ENCODE measurements around the gene OSER1. TPM values are rescaled to one million over a fixed set of nuclear protein-coding genes. Genes with fewer than 3 reads are reported as not detected.

OSER1 gene
- total and polyA plus RNA-seq, 9 of the 15 experiments (the other 6 are each of a cell fraction or from before 2014, with no cell fraction given), result 15.5 to 57.3 (median 19.9) TPM

DNA sequence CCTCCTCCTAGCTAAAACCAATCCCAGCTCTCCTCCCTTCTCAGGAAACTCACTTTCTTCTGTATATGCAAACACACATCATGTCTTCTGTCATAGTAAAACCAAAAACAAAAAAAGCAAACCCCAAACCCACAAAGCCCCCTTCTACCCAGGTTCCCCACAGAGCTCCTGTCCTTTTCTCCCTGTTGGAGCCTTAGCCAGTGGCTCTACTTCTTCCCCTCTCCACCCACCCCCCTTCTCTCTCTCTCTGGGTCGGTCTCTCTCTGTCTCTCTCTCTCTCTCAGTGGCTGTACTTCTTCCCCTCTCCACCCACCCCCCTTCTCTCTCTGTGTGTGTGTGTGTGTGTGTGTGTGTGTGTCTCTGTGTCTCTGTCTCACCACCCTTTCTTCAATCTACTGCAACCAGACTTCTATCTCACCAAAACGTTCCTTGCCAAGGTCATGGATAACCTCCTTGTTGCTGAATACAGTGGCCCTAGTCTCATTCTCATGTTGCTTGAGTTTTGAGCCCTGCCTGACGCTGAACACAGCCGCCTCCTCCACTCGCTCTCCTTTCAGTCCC, 8.7 kb upstream of the OSER1 start:
- no peak for FAIRE-seq
- Histone ChIP-seq H3K4me1 (replicated peaks in 1 of 2; ENCODE audit: control insufficient read depth in 2 of 2, insufficient read depth in 2 of 2, low read length in 2 of 2) (peaks cover 4 to 11% of the 10 kb centered on the region in 2 experiments; a peak in 4 of 5 replicates), H3K9me1 (ENCODE audit: control insufficient read depth, insufficient read depth, low read length) (no peaks in the 10 kb centered on the region), H3K9me3 (replicated peaks; ENCODE audit: control insufficient read depth, insufficient read depth, low read depth, low read length) (no peaks in the 10 kb centered on the region), H3K4me3 (no peak overlapping the region), H3K4me2 (ENCODE audit: insufficient read depth, low read length) (no peak overlapping the region), H3K27ac (ENCODE audit: extremely low read depth, low read depth, low read length) (no peak overlapping the region), H3K27me3 (ENCODE audit: control insufficient read depth in 2 of 2, insufficient read depth in 2 of 2, low read length in 2 of 2) (peaks cover 0 to 11% of the 10 kb centered on the region in 2 experiments; a peak in 2 of 5 replicates), H3K9ac (ENCODE audit: insufficient read depth in 1 of 2, low read depth in 2 of 2, low read length in 2 of 2) (no peak overlapping the region), H3K79me2 (ENCODE audit: control insufficient read depth, insufficient read depth, low read length) (no peaks in the 10 kb centered on the region), H3K36me3 (ENCODE audit: control insufficient read depth, insufficient read depth, low read length) (no peaks in the 10 kb centered on the region), H2AFZ (ENCODE audit: low read depth, low read length) (no peak overlapping the region), H4K20me1 (replicated peaks; ENCODE audit: control insufficient read depth, insufficient read depth, low read length) (peaks cover 11% of the 10 kb centered on the region)
- intact Hi-C loops (cut with micrococcal nuclease) (loop anchor here (5.0 kb wide), 2 partner anchors 393 to 513 kb away; no protein-coding TSS in a partner anchor), in situ Hi-C loops (cut with MboI) (loop anchor here (5.0 to 10.0 kb wide), 3 partner anchors 93 to 386 kb away; partner anchors contain the start of gene FITM2)
- 13% methylated on average over 4 of the region's 5 CpGs for WGBS (ENCODE audit: insufficient coverage, low coverage, missing lambda C conversion rate)
- POLR2A ChIA-PET, result interaction anchor here (0.6 to 1.2 kb wide), 3 partner anchors 9 to 295 kb away, joined by 3 to 6 read pairs (median 3); partner anchors contain the start of gene OSER1
- no peak for ATAC-seq
- CTCF ChIA-PET (ENCODE audit: low intra/inter-chr PET ratio), result interaction anchor here (6.3 kb wide), 1 partner anchor 167 kb away, joined by 79 read pairs; no protein-coding TSS in a partner anchor
- DNase-seq (ENCODE audit: extremely low read depth in 1 of 4, low spot score in 3 of 4), result peak in 1 of 4 experiments; percentile 14
- TF ChIP-seq ZKSCAN1 (IDR thresholded peaks at IDR 0.05; ENCODE audit: low read depth, low read length) (no peak), SRF (CRISPR knock-in tag; IDR thresholded peaks at IDR 0.05) (no peak), PTRF (tag; IDR thresholded peaks at IDR 0.05) (no peak), BRCA1 (IDR thresholded peaks at IDR 0.05) (no peak), BRCA1 (CRISPR knock-in tag; IDR thresholded peaks at IDR 0.05) (no peak), ARID2 (IDR thresholded peaks at IDR 0.05) (no peak), ZNF75A (CRISPR knock-in tag; IDR thresholded peaks at IDR 0.05) (no peak), DMBX1 (CRISPR knock-in tag; IDR thresholded peaks at IDR 0.05; ENCODE audit: borderline replicate concordance) (no peak), SMC3 (conservative IDR thresholded peaks at IDR 0.05; ENCODE audit: insufficient read depth, low read depth, low read length) (no peak), FOSL1 (tag; conservative IDR thresholded peaks at IDR 0.05) (no peak), MCM7 (IDR thresholded peaks at IDR 0.05) (no peak), XRCC3 (IDR thresholded peaks at IDR 0.05) (no peak), TCF7L2 (IDR thresholded peaks at IDR 0.05; ENCODE audit: low read depth, low read length) (no peak), ZNF79 (CRISPR knock-in tag; IDR thresholded peaks at IDR 0.05; ENCODE audit: low read depth) (no peak), HSF4 (CRISPR knock-in tag; IDR thresholded peaks at IDR 0.05; ENCODE audit: borderline replicate concordance) (no peak), CREM (IDR thresholded peaks at IDR 0.05; ENCODE audit: low read depth) (no peak), CHAMP1 (IDR thresholded peaks at IDR 0.05) (no peak), CBX2 (IDR thresholded peaks at IDR 0.05; ENCODE audit: insufficient read depth, low read length, poor library complexity, severe bottlenecking) (no peak), ZNF263 (CRISPR knock-in tag; IDR thresholded peaks at IDR 0.05; ENCODE audit: borderline replicate concordance) (no peak)
- TF ChIP-seq, protein P1, sequence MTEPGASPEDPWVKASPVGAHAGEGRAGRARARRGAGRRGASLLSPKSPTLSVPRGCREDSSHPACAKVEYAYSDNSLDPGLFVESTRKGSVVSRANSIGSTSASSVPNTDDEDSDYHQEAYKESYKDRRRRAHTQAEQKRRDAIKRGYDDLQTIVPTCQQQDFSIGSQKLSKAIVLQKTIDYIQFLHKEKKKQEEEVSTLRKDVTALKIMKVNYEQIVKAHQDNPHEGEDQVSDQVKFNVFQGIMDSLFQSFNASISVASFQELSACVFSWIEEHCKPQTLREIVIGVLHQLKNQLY (CRISPR knock-in tag; conservative IDR thresholded peaks at IDR 0.05), result no peak
- BruUV-seq (replicated peaks), result no TSS peak
